ENCODE results near the gene PDCD5.
"Not testable (repeated sequence)": the region's sequence is repeated elsewhere in the genome, so short reads cannot be mapped to it uniquely, and the experiment has no call there.

Gene PDCD5

GRCh38 chr19:32572700-32573491, 8.1 kb upstream of the PDCD5 start:
- not testable (repeated sequence) for H3K79me2 ChIP-seq (ENCODE audit: low read length); H3K9ac ChIP-seq (ENCODE audit: low read length); H3K27ac ChIP-seq (ENCODE audit: low read length); H3K4me1 ChIP-seq (ENCODE audit: low read length); H2AFZ ChIP-seq (ENCODE audit: low read depth, low read length); H3K4me3 ChIP-seq (ENCODE audit: low read length); H4K20me1 ChIP-seq (ENCODE audit: insufficient read depth, low read length); H3K9me3 ChIP-seq (ENCODE audit: insufficient read depth, low read length); H3K4me2 ChIP-seq (ENCODE audit: low read length); H3K36me3 ChIP-seq (replicated peaks; ENCODE audit: low read depth, low read length); H3K27me3 ChIP-seq (ENCODE audit: low read depth, low read length)

GRCh38 chr19:32573492-32573794, 7.5 kb upstream of the PDCD5 start:
- Histone ChIP-seq H3K9ac (ENCODE audit: low read length) (no peak overlapping the region), H4K20me1 (ENCODE audit: insufficient read depth, low read length) (no peaks in the 10 kb centered on the region), H2AFZ (ENCODE audit: low read depth, low read length) (no peak overlapping the region), H3K9me3 (ENCODE audit: insufficient read depth, low read length) (no peaks in the 10 kb centered on the region), H3K36me3 (replicated peaks; ENCODE audit: low read depth, low read length) (no peaks in the 10 kb centered on the region), H3K4me3 (ENCODE audit: low read length) (no peak overlapping the region), H3K4me1 (ENCODE audit: low read length) (no peaks in the 10 kb centered on the region), H3K27me3 (ENCODE audit: low read depth, low read length) (peaks cover 5% of the 10 kb centered on the region; the same call in 1 of the 2 replicates), H3K79me2 (ENCODE audit: low read length) (no peaks in the 10 kb centered on the region), H3K27ac (ENCODE audit: low read length) (no peak overlapping the region), H3K4me2 (ENCODE audit: low read length) (no peak overlapping the region)
- TF ChIP-seq CTCF (IDR thresholded peaks at IDR 0.05; ENCODE audit: low read depth, low read length) (no peak), EZH2phosphoT487 (IDR thresholded peaks at IDR 0.05; ENCODE audit: low read depth) (no peak)

- peaks cover 8% of the 10 kb centered on the region for H3K79me2 ChIP-seq (ENCODE audit: low read length)
- H3K9ac ChIP-seq (ENCODE audit: low read length): no peak overlapping the region
- TF ChIP-seq EZH2phosphoT487 (IDR thresholded peaks at IDR 0.05; ENCODE audit: low read depth): no peak
- no peak for TF ChIP-seq CTCF (IDR thresholded peaks at IDR 0.05; ENCODE audit: low read depth, low read length)
Measured at GRCh38 chr19:32576790-32577189, 4.2 kb upstream of the PDCD5 start.

GRCh38 chr19:32580353-32580900, 563 bp upstream of the PDCD5 start:
- Histone ChIP-seq H2AFZ (ENCODE audit: low read depth, low read length) (peak overlapping the region; percentile 97), H3K36me3 (replicated peaks; ENCODE audit: low read depth, low read length) (peaks cover 26% of the 10 kb centered on the region), H3K79me2 (ENCODE audit: low read length) (peaks cover 37% of the 10 kb centered on the region), H3K9ac (ENCODE audit: low read length) (peak overlapping the region; percentile 57), H3K27ac (ENCODE audit: low read length) (no peak overlapping the region), H4K20me1 (ENCODE audit: insufficient read depth, low read length) (0 out of 2 replicates have a peak, but pooled peaks cover 4% of the 10 kb centered on the region), H3K9me3 (ENCODE audit: insufficient read depth, low read length) (no peaks in the 10 kb centered on the region), H3K4me1 (ENCODE audit: low read length) (peaks cover 11% of the 10 kb centered on the region), H3K27me3 (ENCODE audit: low read depth, low read length) (peaks cover 5% of the 10 kb centered on the region; the same call in 1 of the 2 replicates), H3K4me3 (ENCODE audit: low read length) (peak overlapping the region; percentile 87), H3K4me2 (ENCODE audit: low read length) (peak overlapping the region; percentile 76)
- no peak for TF ChIP-seq CTCF (IDR thresholded peaks at IDR 0.05; ENCODE audit: low read depth, low read length)

More at GRCh38 chr19:32576790-32577189, 4.2 kb upstream of the PDCD5 start:
- Histone ChIP-seq H3K4me1 (ENCODE audit: low read length) (peaks cover 3% of the 10 kb centered on the region), H3K27me3 (ENCODE audit: low read depth, low read length) (peaks cover 5% of the 10 kb centered on the region; the same call in 1 of the 2 replicates), H4K20me1 (ENCODE audit: insufficient read depth, low read length) (no peaks in the 10 kb centered on the region), H2AFZ (ENCODE audit: low read depth, low read length) (no peak overlapping the region), H3K9me3 (ENCODE audit: insufficient read depth, low read length) (no peaks in the 10 kb centered on the region), H3K36me3 (replicated peaks; ENCODE audit: low read depth, low read length) (no peaks in the 10 kb centered on the region), H3K4me3 (ENCODE audit: low read length) (no peak overlapping the region), H3K27ac (ENCODE audit: low read length) (no peak overlapping the region), H3K4me2 (ENCODE audit: low read length) (no peak overlapping the region)

All from OCI-LY3 (cell line).